Memory B cell (primary cell): ENCODE measurements around the gene KRT3.

Experiments
- ATAC-seq: fragments of 150-1000 bp; cut with Tn5 transposase; 2 replicates; pipeline ENCODE4 v1.10.0; 2021; ENCODE audit warnings: low read depth, mild to moderate bottlenecking, moderate library complexity
- DNase-seq, 2 donors: peaks; one replicate each; pipeline ENCODE4 v3.0.0; 2022; ENCODE audit warnings: low spot score in 2 of 2
- H3K27ac Mint-ChIP-seq: one replicate; pipeline ENCODE4 v1.8.0; 2022; ENCODE audit warnings: mild to moderate bottlenecking, moderate library complexity, mixed read lengths
- H3K27me3 Mint-ChIP-seq: one replicate; pipeline ENCODE4 v1.8.0; 2022; ENCODE audit warnings: mixed read lengths
- H3K36me3 Mint-ChIP-seq: one replicate; pipeline ENCODE4 v1.8.0; 2022; ENCODE audit warnings: mild to moderate bottlenecking, mixed read lengths
- H3K4me1 Mint-ChIP-seq: one replicate; pipeline ENCODE4 v1.8.0; 2022; ENCODE audit warnings: mixed read lengths
- H3K4me3 Mint-ChIP-seq: one replicate; pipeline ENCODE4 v1.8.0; 2022; ENCODE audit warnings: mild to moderate bottlenecking, moderate library complexity, mixed read lengths
- H3K9me3 Mint-ChIP-seq: one replicate; pipeline ENCODE4 v1.8.0; 2022; ENCODE audit warnings: mixed read lengths

KRT3 gene

GRCh38 chr12:52821826-52822660 lies 26.1 kb upstream of the KRT3 start:
- Mint-ChIP-seq H3K27ac (no peak overlapping the region), H3K27me3 (peaks cover 33% of the 10 kb centered on the region)
- ATAC-seq = no peak

GRCh38 chr12:52821071-52821730 lies 25.3 kb upstream of the KRT3 start:
- ATAC-seq = no peak
- Mint-ChIP-seq H3K27ac (no peak overlapping the region), H3K27me3 (peaks cover 31% of the 10 kb centered on the region), H3K4me1 (no peaks in the 10 kb centered on the region), H3K4me3 (no peak overlapping the region), H3K9me3 (no peaks in the 10 kb centered on the region), H3K36me3 (no peaks in the 10 kb centered on the region)
- DNase-seq = no peak

More at GRCh38 chr12:52821826-52822660, 26.1 kb upstream of the KRT3 start:
- Mint-ChIP-seq H3K36me3 (no peaks in the 10 kb centered on the region), H3K4me3 (no peak overlapping the region), H3K9me3 (no peaks in the 10 kb centered on the region), H3K4me1 (no peaks in the 10 kb centered on the region)
- no peak for DNase-seq

GRCh38 chr12:52820521-52820920 lies 24.6 kb upstream of the KRT3 start:
- H3K4me1 Mint-ChIP-seq = no peaks in the 10 kb centered on the region
- no peak for DNase-seq
- ATAC-seq = no peak
- H3K27me3 Mint-ChIP-seq = peaks cover 31% of the 10 kb centered on the region
- H3K36me3 Mint-ChIP-seq = no peaks in the 10 kb centered on the region
- H3K9me3 Mint-ChIP-seq = no peaks in the 10 kb centered on the region
- no peak overlapping the region for H3K27ac Mint-ChIP-seq
- no peak overlapping the region for H3K4me3 Mint-ChIP-seq

GRCh38 chr12:52819731-52820510 lies 24.0 kb upstream of the KRT3 start:
- no peak overlapping the region for H3K4me3 Mint-ChIP-seq
- H3K27me3 Mint-ChIP-seq = peaks cover 32% of the 10 kb centered on the region
- DNase-seq = no peak
- no peaks in the 10 kb centered on the region for H3K9me3 Mint-ChIP-seq
- no peak overlapping the region for H3K27ac Mint-ChIP-seq
- H3K36me3 Mint-ChIP-seq = no peaks in the 10 kb centered on the region
- no peak for ATAC-seq
- H3K4me1 Mint-ChIP-seq = no peaks in the 10 kb centered on the region

- Mint-ChIP-seq H3K4me1 (no peaks in the 10 kb centered on the region), H3K27me3 (peaks cover 32% of the 10 kb centered on the region), H3K4me3 (no peak overlapping the region), H3K36me3 (no peaks in the 10 kb centered on the region), H3K9me3 (no peaks in the 10 kb centered on the region), H3K27ac (no peak overlapping the region)
- ATAC-seq (no peak), DNase-seq (no peak)
Measured at GRCh38 chr12:52818887-52819420, 23.0 kb upstream of the KRT3 start.

- H3K4me1 Mint-ChIP-seq = no peaks in the 10 kb centered on the region
- no peaks in the 10 kb centered on the region for H3K36me3 Mint-ChIP-seq
- no peaks in the 10 kb centered on the region for H3K9me3 Mint-ChIP-seq
- no peak for DNase-seq
- no peak overlapping the region for H3K4me3 Mint-ChIP-seq
- ATAC-seq = no peak
- H3K27ac Mint-ChIP-seq = no peak overlapping the region
- H3K27me3 Mint-ChIP-seq = peaks cover 30% of the 10 kb centered on the region
Measured at GRCh38 chr12:52818388-52818787, 22.5 kb upstream of the KRT3 start.

- Mint-ChIP-seq H3K27ac (no peak overlapping the region), H3K4me3 (no peak overlapping the region), H3K4me1 (no peaks in the 10 kb centered on the region), H3K36me3 (no peaks in the 10 kb centered on the region), H3K9me3 (no peaks in the 10 kb centered on the region), H3K27me3 (peaks cover 26% of the 10 kb centered on the region)
- ATAC-seq (no peak), DNase-seq (no peak)
Measured at GRCh38 chr12:52817699-52818238, 21.9 kb upstream of the KRT3 start.

GRCh38 chr12:52817003-52817698 lies 21.2 kb upstream of the KRT3 start:
- peaks cover 24% of the 10 kb centered on the region for H3K27me3 Mint-ChIP-seq
- no peaks in the 10 kb centered on the region for H3K4me1 Mint-ChIP-seq
- H3K4me3 Mint-ChIP-seq = no peak overlapping the region
- no peak overlapping the region for H3K27ac Mint-ChIP-seq
- no peaks in the 10 kb centered on the region for H3K36me3 Mint-ChIP-seq
- DNase-seq (no peak), ATAC-seq (no peak)
- H3K9me3 Mint-ChIP-seq = no peaks in the 10 kb centered on the region

- H3K4me3 Mint-ChIP-seq = no peak overlapping the region
- no peaks in the 10 kb centered on the region for H3K9me3 Mint-ChIP-seq
- no peaks in the 10 kb centered on the region for H3K4me1 Mint-ChIP-seq
- H3K36me3 Mint-ChIP-seq = no peaks in the 10 kb centered on the region
- ATAC-seq (no peak), DNase-seq (no peak)
- H3K27ac Mint-ChIP-seq = no peak overlapping the region
- H3K27me3 Mint-ChIP-seq = peaks cover 22% of the 10 kb centered on the region
Measured at GRCh38 chr12:52815676-52816588, 20.0 kb upstream of the KRT3 start.

GRCh38 chr12:52815161-52815560 lies 19.2 kb upstream of the KRT3 start:
- Mint-ChIP-seq H3K27ac (no peak overlapping the region), H3K27me3 (peaks cover 19% of the 10 kb centered on the region)

GRCh38 chr12:52814710-52815155 lies 18.8 kb upstream of the KRT3 start:
- Mint-ChIP-seq H3K27ac (no peak overlapping the region), H3K27me3 (peaks cover 18% of the 10 kb centered on the region), H3K4me3 (no peak overlapping the region), H3K36me3 (no peaks in the 10 kb centered on the region), H3K4me1 (no peaks in the 10 kb centered on the region), H3K9me3 (no peaks in the 10 kb centered on the region)
- ATAC-seq (no peak), DNase-seq (no peak)

More at GRCh38 chr12:52815161-52815560, 19.2 kb upstream of the KRT3 start:
- no peaks in the 10 kb centered on the region for H3K9me3 Mint-ChIP-seq
- DNase-seq = no peak
- no peak for ATAC-seq
- H3K36me3 Mint-ChIP-seq = no peaks in the 10 kb centered on the region
- H3K4me1 Mint-ChIP-seq = no peaks in the 10 kb centered on the region
- H3K4me3 Mint-ChIP-seq = no peak overlapping the region

GRCh38 chr12:52813885-52814709 lies 18.2 kb upstream of the KRT3 start, which contains the start of gene KRT4:
Gene KRT4 (minus strand): TSS chr12:52814116. CDS start chr12:52814058, 58 bp downstream.
- Mint-ChIP-seq H3K27ac (no peak within 1 kb of the TSS), H3K9me3 (no peaks in the 10 kb centered on the region), H3K4me3 (no peak within 1 kb of the TSS), H3K27me3 (peaks cover 16% of the 10 kb centered on the region), H3K36me3 (no peaks in the 10 kb centered on the region), H3K4me1 (no peaks in the 10 kb centered on the region)
- DNase-seq = no peak
- ATAC-seq = no peak
